ENCODE results near the gene CHCHD10.

GRCh38 chr22:23772315-23772648 is 4.5 kb upstream of the CHCHD10 start:
- TF ChIP-seq POLR2AphosphoS5 (IDR thresholded peaks at IDR 0.05) (no peak), CTCF (IDR thresholded peaks at IDR 0.05 in 8 of 11, conservative IDR thresholded peaks at IDR 0.05 in 3 of 11) (no peak), POLR2A (IDR thresholded peaks at IDR 0.05) (no peak)

Data from spleen (tissue), 7 donors.